Loucy (cell line): ENCODE results near the gene PARP8.

Experiments
- EZH2phosphoT487 ChIP-seq: fragments of 200-600 bp; IDR thresholded peaks from 2 replicates; pipeline ENCODE4 v1.6.1; 2018; ENCODE audit warnings: antibody characterized with exemption, mild to moderate bottlenecking, moderate library complexity, borderline replicate concordance
- TF ChIP-seq, protein P1 (sequence below): fragments of 200-600 bp; sonication (generic); conservative IDR thresholded peaks from 2 replicates; pipeline ENCODE4 v1.5.1; 2014; ENCODE audit warnings: mild to moderate bottlenecking, antibody characterized with exemption, low read length

GRCh38 chr5:50716134-50716533 lies 49.7 kb downstream of the PARP8 start:
- TF ChIP-seq, protein P1, sequence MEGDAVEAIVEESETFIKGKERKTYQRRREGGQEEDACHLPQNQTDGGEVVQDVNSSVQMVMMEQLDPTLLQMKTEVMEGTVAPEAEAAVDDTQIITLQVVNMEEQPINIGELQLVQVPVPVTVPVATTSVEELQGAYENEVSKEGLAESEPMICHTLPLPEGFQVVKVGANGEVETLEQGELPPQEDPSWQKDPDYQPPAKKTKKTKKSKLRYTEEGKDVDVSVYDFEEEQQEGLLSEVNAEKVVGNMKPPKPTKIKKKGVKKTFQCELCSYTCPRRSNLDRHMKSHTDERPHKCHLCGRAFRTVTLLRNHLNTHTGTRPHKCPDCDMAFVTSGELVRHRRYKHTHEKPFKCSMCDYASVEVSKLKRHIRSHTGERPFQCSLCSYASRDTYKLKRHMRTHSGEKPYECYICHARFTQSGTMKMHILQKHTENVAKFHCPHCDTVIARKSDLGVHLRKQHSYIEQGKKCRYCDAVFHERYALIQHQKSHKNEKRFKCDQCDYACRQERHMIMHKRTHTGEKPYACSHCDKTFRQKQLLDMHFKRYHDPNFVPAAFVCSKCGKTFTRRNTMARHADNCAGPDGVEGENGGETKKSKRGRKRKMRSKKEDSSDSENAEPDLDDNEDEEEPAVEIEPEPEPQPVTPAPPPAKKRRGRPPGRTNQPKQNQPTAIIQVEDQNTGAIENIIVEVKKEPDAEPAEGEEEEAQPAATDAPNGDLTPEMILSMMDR: no peak
- TF ChIP-seq EZH2phosphoT487: no peak
